ENCODE results near the gene IKZF3.
"Not testable (repeated sequence)": the region's sequence is repeated elsewhere in the genome, so short reads cannot be mapped to it uniquely, and the experiment has no call there.

IKZF3 gene

GRCh38 chr17:39716879-39717536, 147.1 kb downstream of the IKZF3 start:
- DNase-seq (ENCODE audit: low read depth in 2 of 2): no peak

DNA sequence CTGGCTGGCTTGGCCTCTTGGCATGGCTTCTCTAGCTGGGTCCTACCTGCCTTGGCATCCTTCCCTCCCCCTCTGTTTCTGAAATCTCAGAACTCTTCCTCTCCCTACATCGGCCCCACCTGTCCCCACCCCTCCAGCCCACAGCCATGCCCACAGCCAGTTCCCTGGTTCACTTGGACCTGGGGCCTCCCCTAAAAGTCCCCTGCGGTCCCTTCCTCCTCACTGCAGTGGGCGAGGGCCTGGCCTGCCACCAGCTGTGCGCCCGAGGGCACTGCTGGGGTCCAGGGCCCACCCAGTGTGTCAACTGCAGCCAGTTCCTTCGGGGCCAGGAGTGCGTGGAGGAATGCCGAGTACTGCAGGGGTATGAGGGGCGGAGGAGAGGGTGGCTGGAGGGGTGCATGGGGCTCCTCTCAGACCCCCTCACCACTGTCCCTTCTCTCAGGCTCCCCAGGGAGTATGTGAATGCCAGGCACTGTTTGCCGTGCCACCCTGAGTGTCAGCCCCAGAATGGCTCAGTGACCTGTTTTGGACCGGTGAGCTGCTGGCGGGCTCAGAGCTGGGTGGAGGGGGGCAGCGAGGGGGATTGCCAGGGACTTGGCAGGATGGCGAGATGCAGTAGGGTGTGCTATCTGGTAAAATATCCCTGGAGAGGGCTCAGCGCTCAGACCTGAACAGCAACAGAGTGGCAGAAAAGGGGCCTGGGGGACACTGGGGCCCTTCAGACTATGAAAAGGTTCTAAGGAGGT, 147.9 kb downstream of the IKZF3 start:
- no peak for DNase-seq (ENCODE audit: low read depth in 2 of 2)

DNA sequence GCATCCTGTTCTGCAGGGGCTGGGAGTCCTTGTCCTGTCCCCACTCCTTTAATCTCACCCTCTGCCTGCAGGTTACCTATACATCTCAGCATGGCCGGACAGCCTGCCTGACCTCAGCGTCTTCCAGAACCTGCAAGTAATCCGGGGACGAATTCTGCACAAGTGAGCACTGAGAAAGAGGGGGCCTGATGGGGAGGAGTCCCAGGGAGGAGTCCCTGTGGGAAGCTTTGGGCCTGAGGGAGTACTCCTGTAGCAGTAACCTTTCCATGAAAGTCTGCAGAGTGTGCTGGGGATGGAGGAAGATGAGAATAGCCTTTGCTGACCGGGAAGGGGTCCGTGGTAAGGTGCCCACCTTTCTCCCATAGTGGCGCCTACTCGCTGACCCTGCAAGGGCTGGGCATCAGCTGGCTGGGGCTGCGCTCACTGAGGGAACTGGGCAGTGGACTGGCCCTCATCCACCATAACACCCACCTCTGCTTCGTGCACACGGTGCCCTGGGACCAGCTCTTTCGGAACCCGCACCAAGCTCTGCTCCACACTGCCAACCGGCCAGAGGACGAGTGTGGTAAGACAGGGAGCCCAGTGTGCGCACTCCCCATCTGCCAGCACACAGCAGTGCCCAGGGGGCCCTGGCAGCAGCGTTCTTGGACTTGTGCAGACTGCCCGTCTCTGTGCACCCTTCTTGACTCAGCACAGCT, 148.6 kb downstream of the IKZF3 start:
- no peak for DNase-seq (ENCODE audit: low read depth in 2 of 2)

GRCh38 chr17:39714234-39714633, 149.9 kb downstream of the IKZF3 start:
- no peak for DNase-seq (ENCODE audit: low read depth in 2 of 2)

DNA sequence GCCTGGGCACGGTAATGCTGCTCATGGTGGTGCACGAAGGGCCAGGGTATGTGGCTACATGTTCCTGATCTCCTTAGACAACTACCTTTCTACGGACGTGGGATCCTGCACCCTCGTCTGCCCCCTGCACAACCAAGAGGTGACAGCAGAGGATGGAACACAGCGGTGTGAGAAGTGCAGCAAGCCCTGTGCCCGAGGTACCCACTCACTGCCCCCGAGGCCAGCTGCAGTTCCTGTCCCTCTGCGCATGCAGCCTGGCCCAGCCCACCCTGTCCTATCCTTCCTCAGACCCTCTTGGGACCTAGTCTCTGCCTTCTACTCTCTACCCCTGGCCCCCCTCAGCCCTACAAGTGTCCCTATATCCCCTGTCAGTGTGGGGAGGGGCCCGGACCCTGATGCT, 152.3 kb downstream of the IKZF3 start:
- no peak for DNase-seq (ENCODE audit: low read depth in 2 of 2)

DNA sequence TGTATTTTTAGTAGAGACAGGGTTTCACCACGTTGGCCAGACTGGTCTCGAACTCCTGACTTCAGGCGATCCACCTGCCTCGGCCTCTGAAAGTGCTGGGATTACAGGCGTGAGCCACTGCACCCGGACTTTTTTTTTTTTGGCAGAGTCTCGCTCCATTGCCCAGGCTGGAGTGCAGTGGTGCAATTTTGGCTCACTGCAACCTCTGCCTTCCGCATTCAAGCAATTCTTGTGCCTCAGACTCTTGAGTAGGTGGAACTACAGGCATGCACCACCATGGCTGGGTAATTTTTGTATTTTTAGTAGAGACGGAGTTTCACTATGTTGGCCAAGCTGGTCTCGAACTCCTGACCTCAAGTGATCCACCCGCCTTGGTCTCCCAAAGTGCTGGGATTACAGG, 153.0 kb downstream of the IKZF3 start:
- not testable (repeated sequence) for DNase-seq (ENCODE audit: low read depth in 2 of 2)

DNA sequence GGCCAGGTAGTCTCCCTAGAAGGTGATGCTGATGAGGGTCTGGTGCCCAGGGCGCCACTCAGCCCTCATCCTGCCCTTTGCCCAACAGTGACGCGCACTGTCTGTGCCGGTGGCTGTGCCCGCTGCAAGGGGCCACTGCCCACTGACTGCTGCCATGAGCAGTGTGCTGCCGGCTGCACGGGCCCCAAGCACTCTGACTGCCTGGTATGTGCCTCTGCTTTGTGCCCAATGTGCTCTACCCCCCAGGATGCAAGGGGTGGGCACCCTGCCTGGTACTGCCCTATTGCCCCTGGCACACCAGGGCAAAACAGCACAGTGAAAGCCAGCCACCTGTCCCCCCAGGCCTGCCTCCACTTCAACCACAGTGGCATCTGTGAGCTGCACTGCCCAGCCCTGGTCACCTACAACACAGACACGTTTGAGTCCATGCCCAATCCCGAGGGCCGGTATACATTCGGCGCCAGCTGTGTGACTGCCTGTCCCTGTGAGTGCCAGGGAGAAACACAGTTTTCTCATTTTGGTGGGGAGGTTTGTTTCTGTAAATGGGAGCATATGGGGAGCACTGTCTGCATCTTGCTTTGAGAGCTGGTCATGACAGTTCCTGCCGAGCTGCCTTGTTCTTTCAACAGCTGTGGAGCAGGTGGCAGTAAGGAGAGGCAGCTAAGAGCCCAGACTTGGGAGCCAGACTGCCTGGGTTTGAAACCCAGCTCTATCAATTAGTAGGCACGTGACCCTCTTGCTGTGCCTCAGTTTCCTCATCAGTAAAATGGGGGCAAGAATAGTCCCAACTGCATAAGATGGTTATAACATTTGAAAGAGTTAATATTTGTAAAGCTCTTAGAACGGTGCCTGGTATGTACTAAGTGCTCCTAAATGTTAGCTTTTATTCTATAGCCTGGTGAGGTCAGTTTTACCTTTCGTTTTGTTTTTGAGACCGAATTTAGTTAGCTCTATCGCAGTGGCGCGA, 153.8 kb downstream of the IKZF3 start:
- no peak for DNase-seq (ENCODE audit: low read depth in 2 of 2)

GRCh38 chr17:39709319-39709997, 154.7 kb downstream of the IKZF3 start:
- no peak for DNase-seq (ENCODE audit: low read depth in 2 of 2)

Data from activated CD4-positive, alpha-beta T cell treated with anti-CD3 and anti-CD28 coated beads for 24 hours (primary cell).